ENCODE measurements around the gene COMMD1.

The COMMD1 gene

GRCh38 chr2:61949458-61949713 lies 43.9 kb downstream of the COMMD1 start:
- no peak overlapping the region for H3K4me3 ChIP-seq (ENCODE audit: low read length)
- no peaks in the 10 kb centered on the region for H4K20me1 ChIP-seq (ENCODE audit: insufficient read depth, low read length)
- no peak overlapping the region for H3K27ac ChIP-seq (ENCODE audit: low read length)
- no peak for DNase-seq
- H3K9me2 ChIP-seq (replicated peaks; ENCODE audit: insufficient read depth, low read length), result no peaks in the 10 kb centered on the region
- no peak for TF ChIP-seq EZH2phosphoT487 (IDR thresholded peaks at IDR 0.05; ENCODE audit: low read length)
- TF ChIP-seq, protein P1, sequence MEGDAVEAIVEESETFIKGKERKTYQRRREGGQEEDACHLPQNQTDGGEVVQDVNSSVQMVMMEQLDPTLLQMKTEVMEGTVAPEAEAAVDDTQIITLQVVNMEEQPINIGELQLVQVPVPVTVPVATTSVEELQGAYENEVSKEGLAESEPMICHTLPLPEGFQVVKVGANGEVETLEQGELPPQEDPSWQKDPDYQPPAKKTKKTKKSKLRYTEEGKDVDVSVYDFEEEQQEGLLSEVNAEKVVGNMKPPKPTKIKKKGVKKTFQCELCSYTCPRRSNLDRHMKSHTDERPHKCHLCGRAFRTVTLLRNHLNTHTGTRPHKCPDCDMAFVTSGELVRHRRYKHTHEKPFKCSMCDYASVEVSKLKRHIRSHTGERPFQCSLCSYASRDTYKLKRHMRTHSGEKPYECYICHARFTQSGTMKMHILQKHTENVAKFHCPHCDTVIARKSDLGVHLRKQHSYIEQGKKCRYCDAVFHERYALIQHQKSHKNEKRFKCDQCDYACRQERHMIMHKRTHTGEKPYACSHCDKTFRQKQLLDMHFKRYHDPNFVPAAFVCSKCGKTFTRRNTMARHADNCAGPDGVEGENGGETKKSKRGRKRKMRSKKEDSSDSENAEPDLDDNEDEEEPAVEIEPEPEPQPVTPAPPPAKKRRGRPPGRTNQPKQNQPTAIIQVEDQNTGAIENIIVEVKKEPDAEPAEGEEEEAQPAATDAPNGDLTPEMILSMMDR (IDR thresholded peaks at IDR 0.05; ENCODE audit: low read length), result no peak
- no peak for TF ChIP-seq EZH2 (optimal IDR thresholded peaks at IDR 0.05; ENCODE audit: low read depth, low read length)
- no peaks in the 10 kb centered on the region for H3K36me3 ChIP-seq (replicated peaks; ENCODE audit: insufficient read depth, low read length)
- no peak overlapping the region for H3K4me2 ChIP-seq (ENCODE audit: low read depth, low read length)
- H3F3A ChIP-seq (ENCODE audit: insufficient read depth, low read length), result no peaks in the 10 kb centered on the region
- no peaks in the 10 kb centered on the region for H3K79me2 ChIP-seq (ENCODE audit: low read length)
- H3K9ac ChIP-seq (ENCODE audit: low read length), result no peak overlapping the region
- H3K27me3 ChIP-seq (replicated peaks; ENCODE audit: insufficient read depth, low read length), result no peaks in the 10 kb centered on the region
- no peak overlapping the region for H2AFZ ChIP-seq (ENCODE audit: low read length)
- no peaks in the 10 kb centered on the region for H3K4me1 ChIP-seq (ENCODE audit: low read length)
- H3K9me3 ChIP-seq (replicated peaks; ENCODE audit: insufficient read depth, low read length), result no peaks in the 10 kb centered on the region

GRCh38 chr2:61949714-61950560 lies 44.5 kb downstream of the COMMD1 start:
- H3K9ac ChIP-seq (ENCODE audit: low read length), result no peak overlapping the region
- H3K27ac ChIP-seq (ENCODE audit: low read length), result no peak overlapping the region
- H3K9me2 ChIP-seq (replicated peaks; ENCODE audit: insufficient read depth, low read length), result no peaks in the 10 kb centered on the region
- no peak overlapping the region for H2AFZ ChIP-seq (ENCODE audit: low read length)
- H3K27me3 ChIP-seq (replicated peaks; ENCODE audit: insufficient read depth, low read length), result no peaks in the 10 kb centered on the region
- H3K79me2 ChIP-seq (ENCODE audit: low read length), result no peaks in the 10 kb centered on the region
- H3K36me3 ChIP-seq (replicated peaks; ENCODE audit: insufficient read depth, low read length), result no peaks in the 10 kb centered on the region
- no peak for DNase-seq
- no peaks in the 10 kb centered on the region for H3F3A ChIP-seq (ENCODE audit: insufficient read depth, low read length)
- no peaks in the 10 kb centered on the region for H3K9me3 ChIP-seq (replicated peaks; ENCODE audit: insufficient read depth, low read length)
- no peaks in the 10 kb centered on the region for H3K4me1 ChIP-seq (ENCODE audit: low read length)
- TF ChIP-seq EZH2 (optimal IDR thresholded peaks at IDR 0.05; ENCODE audit: low read depth, low read length) (no peak), EZH2phosphoT487 (IDR thresholded peaks at IDR 0.05; ENCODE audit: low read length) (no peak)
- TF ChIP-seq, protein P1 (IDR thresholded peaks at IDR 0.05; ENCODE audit: low read length), result no peak
- H4K20me1 ChIP-seq (ENCODE audit: insufficient read depth, low read length), result no peaks in the 10 kb centered on the region
- H3K4me2 ChIP-seq (ENCODE audit: low read depth, low read length), result no peak overlapping the region
- H3K4me3 ChIP-seq (ENCODE audit: low read length), result no peak overlapping the region

GRCh38 chr2:61950571-61951315 lies 45.3 kb downstream of the COMMD1 start:
- no peaks in the 10 kb centered on the region for H3K9me3 ChIP-seq (replicated peaks; ENCODE audit: insufficient read depth, low read length)
- TF ChIP-seq EZH2phosphoT487 (IDR thresholded peaks at IDR 0.05; ENCODE audit: low read length) (no peak), EZH2 (optimal IDR thresholded peaks at IDR 0.05; ENCODE audit: low read depth, low read length) (no peak)
- TF ChIP-seq, protein P1 (IDR thresholded peaks at IDR 0.05; ENCODE audit: low read length), result no peak
- no peaks in the 10 kb centered on the region for H3K36me3 ChIP-seq (replicated peaks; ENCODE audit: insufficient read depth, low read length)
- H3F3A ChIP-seq (ENCODE audit: insufficient read depth, low read length), result no peaks in the 10 kb centered on the region
- DNase-seq, result no peak
- no peaks in the 10 kb centered on the region for H3K9me2 ChIP-seq (replicated peaks; ENCODE audit: insufficient read depth, low read length)
- no peaks in the 10 kb centered on the region for H3K4me1 ChIP-seq (ENCODE audit: low read length)
- H3K9ac ChIP-seq (ENCODE audit: low read length), result no peak overlapping the region
- H2AFZ ChIP-seq (ENCODE audit: low read length), result no peak overlapping the region
- no peak overlapping the region for H3K4me3 ChIP-seq (ENCODE audit: low read length)
- no peaks in the 10 kb centered on the region for H3K27me3 ChIP-seq (replicated peaks; ENCODE audit: insufficient read depth, low read length)
- H3K79me2 ChIP-seq (ENCODE audit: low read length), result no peaks in the 10 kb centered on the region
- no peak overlapping the region for H3K27ac ChIP-seq (ENCODE audit: low read length)
- H4K20me1 ChIP-seq (ENCODE audit: insufficient read depth, low read length), result no peaks in the 10 kb centered on the region
- no peak overlapping the region for H3K4me2 ChIP-seq (ENCODE audit: low read depth, low read length)
